Nephron (organoid): ENCODE results near the gene ARHGAP10.

Experiments
- H3K27ac Mint-ChIP-seq, 3 experiments: 2 replicates each; pipeline ENCODE4 v1.8.0; 2020; ENCODE audit warnings: mixed read lengths in 3 of 3, mild to moderate bottlenecking in 2 of 3, moderate library complexity in 1 of 3
- H3K27me3 Mint-ChIP-seq: 2 replicates; pipeline ENCODE4 v1.8.0; 2021; ENCODE audit warnings: low read depth, mild to moderate bottlenecking, moderate library complexity, mixed read lengths
- H3K36me3 Mint-ChIP-seq: 2 replicates; pipeline ENCODE4 v1.8.0; 2020; ENCODE audit warnings: low read depth, mixed read lengths
- H3K4me1 Mint-ChIP-seq: 2 replicates; pipeline ENCODE4 v1.8.0; 2020; ENCODE audit warnings: mixed read lengths
- H3K4me3 Mint-ChIP-seq, 3 experiments: 2 replicates each; pipeline ENCODE4 v1.8.0; 2020; ENCODE audit warnings: mild to moderate bottlenecking in 3 of 3, mixed read lengths in 3 of 3, moderate library complexity in 2 of 3
- H3K9me3 Mint-ChIP-seq: 2 replicates; pipeline ENCODE4 v1.8.0; 2020; ENCODE audit warnings: mixed read lengths
- TF ChIP-seq, protein P1 (sequence below), 3 experiments: fragments of 200-600 bp; sonication (generic); IDR thresholded peaks; one replicate each; pipeline ENCODE4 v1.5.0; 2021; ENCODE audit warnings: antibody characterized with exemption in 3 of 3; ENCODE audit not compliant: unreplicated experiment in 3 of 3

Gene ARHGAP10

DNA sequence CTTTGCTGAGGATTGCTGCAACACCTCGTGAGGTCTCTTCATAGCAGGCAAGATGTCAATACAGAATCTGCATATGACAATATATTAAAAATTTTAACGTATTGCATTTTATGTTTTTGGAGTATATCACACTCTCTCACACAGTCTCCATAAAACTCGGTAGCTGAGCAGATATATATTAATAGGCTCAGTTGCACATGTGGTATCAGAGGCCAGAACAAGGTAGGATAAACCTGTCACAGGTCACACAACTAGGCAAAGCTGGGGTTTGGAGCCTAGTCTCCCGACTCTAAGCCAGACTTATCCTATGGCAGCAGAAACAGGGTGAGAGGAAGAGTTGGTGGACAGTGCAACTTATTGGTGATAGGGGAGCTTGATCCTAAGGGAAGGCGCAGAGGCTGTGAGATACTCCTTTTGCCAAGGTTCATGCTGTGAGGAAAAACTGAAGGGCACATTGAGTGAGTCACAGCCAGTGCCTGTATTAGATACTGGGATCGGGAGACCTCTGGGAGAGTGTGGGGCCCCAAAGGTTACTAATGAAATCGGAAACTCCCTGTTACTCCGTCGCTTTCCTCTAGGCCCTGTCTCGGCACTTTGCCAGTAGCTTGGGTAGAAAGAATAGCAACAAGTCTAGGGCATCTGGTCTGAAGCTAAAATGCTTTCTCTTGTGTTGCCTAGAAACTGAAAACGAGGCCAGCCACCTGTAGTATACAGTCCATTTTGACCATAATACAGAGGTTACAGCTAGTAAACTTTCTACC is 195.7 kb downstream of the ARHGAP10 start:
- Mint-ChIP-seq H3K9me3 (no peaks in the 10 kb centered on the region), H3K27ac (no peak overlapping the region), H3K36me3 (peaks cover 19% of the 10 kb centered on the region), H3K4me3 (no peak overlapping the region), H3K4me1 (no peaks in the 10 kb centered on the region), H3K27me3 (no peaks in the 10 kb centered on the region)
- TF ChIP-seq, protein P1, sequence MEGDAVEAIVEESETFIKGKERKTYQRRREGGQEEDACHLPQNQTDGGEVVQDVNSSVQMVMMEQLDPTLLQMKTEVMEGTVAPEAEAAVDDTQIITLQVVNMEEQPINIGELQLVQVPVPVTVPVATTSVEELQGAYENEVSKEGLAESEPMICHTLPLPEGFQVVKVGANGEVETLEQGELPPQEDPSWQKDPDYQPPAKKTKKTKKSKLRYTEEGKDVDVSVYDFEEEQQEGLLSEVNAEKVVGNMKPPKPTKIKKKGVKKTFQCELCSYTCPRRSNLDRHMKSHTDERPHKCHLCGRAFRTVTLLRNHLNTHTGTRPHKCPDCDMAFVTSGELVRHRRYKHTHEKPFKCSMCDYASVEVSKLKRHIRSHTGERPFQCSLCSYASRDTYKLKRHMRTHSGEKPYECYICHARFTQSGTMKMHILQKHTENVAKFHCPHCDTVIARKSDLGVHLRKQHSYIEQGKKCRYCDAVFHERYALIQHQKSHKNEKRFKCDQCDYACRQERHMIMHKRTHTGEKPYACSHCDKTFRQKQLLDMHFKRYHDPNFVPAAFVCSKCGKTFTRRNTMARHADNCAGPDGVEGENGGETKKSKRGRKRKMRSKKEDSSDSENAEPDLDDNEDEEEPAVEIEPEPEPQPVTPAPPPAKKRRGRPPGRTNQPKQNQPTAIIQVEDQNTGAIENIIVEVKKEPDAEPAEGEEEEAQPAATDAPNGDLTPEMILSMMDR (IDR thresholded peaks at IDR 0.05; ENCODE audit: unreplicated experiment in 3 of 3), result no peak

DNA sequence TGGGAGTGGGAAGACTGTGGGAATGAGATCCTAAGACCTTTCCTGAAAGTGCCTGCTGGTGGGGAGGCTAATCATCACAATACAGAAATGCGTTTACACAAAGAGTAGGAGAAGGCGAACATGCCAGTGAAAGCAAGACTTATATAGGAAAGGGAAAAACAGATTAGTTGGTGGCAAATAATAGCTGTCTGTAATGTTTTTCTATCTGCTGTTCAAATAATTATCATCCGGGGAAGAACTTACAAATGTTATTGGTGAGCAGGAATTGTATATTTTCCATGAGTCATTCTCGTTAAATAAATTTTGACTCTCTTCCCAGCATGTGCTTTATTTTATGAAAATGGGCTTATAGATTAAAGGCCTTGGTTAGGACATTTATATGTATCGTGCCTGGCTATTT is 196.5 kb downstream of the ARHGAP10 start:
- H3K27me3 Mint-ChIP-seq, result no peaks in the 10 kb centered on the region
- TF ChIP-seq, protein P1 (IDR thresholded peaks at IDR 0.05; ENCODE audit: unreplicated experiment in 3 of 3), result no peak
- no peaks in the 10 kb centered on the region for H3K4me1 Mint-ChIP-seq
- no peak overlapping the region for H3K27ac Mint-ChIP-seq
- peaks cover 18% of the 10 kb centered on the region for H3K36me3 Mint-ChIP-seq
- H3K9me3 Mint-ChIP-seq, result no peaks in the 10 kb centered on the region
- H3K4me3 Mint-ChIP-seq, result no peak overlapping the region

DNA sequence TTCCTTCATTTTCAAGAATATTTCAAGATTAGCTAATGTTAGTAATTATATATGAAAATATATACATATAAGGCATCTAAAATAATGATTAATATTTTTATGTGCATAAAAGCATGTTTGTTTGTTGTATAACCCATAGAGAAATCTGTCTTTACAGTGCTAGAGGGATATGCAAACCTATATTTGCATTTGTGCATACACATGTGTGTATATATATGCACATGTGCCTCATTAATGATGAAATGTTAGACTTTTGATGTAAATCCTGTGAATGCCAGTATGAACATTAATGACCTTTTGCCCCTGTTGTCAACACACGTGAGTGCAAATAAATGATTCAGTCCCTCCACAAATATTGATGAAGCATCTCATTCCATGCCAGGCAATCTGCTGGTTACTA is 197.9 kb downstream of the ARHGAP10 start:
- Mint-ChIP-seq H3K27ac (no peak overlapping the region), H3K4me3 (no peak overlapping the region), H3K4me1 (no peaks in the 10 kb centered on the region), H3K36me3 (peaks cover 18% of the 10 kb centered on the region), H3K9me3 (no peaks in the 10 kb centered on the region), H3K27me3 (no peaks in the 10 kb centered on the region)
- TF ChIP-seq, protein P1 (IDR thresholded peaks at IDR 0.05; ENCODE audit: unreplicated experiment in 3 of 3), result no peak

DNA sequence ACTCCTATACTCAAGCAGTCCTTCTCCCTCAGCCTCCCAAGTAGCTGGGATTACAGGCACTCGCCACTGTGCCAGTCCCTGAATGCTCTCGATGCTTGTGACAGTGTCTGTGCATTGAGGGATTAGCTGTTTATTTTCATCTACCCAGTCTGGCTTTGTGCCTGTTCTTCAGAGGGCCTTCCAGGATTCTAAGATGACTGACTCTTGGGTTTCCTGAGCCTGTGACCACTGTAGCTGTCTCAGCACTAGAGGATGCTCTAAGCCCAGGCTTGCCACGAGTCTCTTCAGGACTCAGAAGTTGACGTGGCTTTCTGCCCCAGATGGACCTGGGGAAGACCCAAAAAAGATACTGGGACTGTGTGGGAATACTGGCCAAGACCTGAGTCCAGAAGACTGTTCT is 201.4 kb downstream of the ARHGAP10 start:
- Mint-ChIP-seq H3K4me3 (no peak overlapping the region), H3K27ac (no peak overlapping the region), H3K27me3 (peaks cover 3% of the 10 kb centered on the region), H3K36me3 (peaks cover 24% of the 10 kb centered on the region), H3K4me1 (no peaks in the 10 kb centered on the region), H3K9me3 (no peaks in the 10 kb centered on the region)
- TF ChIP-seq, protein P1 (IDR thresholded peaks at IDR 0.05; ENCODE audit: unreplicated experiment in 3 of 3), result peak in 1 of 3 experiments; percentile 15

DNA sequence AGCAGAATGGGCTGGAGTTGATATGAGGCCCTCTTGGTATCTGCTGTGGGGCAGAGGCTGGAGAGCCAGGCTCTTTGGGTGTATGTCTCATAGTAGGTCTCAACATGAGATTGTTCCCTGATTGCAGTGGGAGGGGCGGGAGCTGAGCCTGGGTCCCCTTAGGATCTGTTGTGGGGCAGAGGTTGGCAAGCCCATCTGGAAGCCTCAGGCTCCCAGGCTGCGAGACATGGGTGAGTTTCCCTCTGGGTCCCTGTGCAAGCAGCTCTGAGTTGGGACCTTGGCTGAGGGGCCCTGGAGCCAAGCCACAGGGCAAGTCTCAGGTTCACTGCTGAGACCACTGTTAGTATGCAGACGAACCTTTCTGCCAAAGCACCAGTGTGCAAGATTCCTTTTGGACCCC is 201.9 kb downstream of the ARHGAP10 start:
- H3K27ac Mint-ChIP-seq, result no peak overlapping the region
- TF ChIP-seq, protein P1 (IDR thresholded peaks at IDR 0.05; ENCODE audit: unreplicated experiment in 3 of 3), result no peak

DNA sequence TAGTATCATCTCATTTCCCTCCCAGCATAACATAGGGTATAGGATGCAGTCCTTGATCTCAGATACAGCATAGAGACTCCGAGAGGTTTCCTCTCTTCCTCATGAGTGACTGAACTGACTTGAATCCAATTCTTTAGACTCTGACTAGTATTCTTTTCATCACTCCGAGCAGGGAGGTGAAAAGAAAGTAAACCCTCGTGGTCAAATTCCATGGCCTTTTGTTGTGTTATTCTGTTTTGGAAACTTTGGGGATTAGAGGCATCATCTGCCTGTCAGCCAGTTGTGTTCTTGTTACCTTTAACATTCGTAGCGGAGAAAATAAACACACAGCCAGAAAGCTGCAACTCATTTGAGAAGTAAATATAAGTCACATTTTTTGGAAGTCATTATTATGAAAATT is 206.6 kb downstream of the ARHGAP10 start:
- no peak overlapping the region for H3K27ac Mint-ChIP-seq
- TF ChIP-seq, protein P1 (IDR thresholded peaks at IDR 0.05; ENCODE audit: unreplicated experiment in 3 of 3), result no peak
- H3K27me3 Mint-ChIP-seq, result peaks cover 3% of the 10 kb centered on the region
- no peaks in the 10 kb centered on the region for H3K9me3 Mint-ChIP-seq
- H3K4me1 Mint-ChIP-seq, result no peaks in the 10 kb centered on the region
- peaks cover 14% of the 10 kb centered on the region for H3K36me3 Mint-ChIP-seq
- H3K4me3 Mint-ChIP-seq, result no peak overlapping the region

More for the DNA sequence above, 201.9 kb downstream of the ARHGAP10 start:
- Mint-ChIP-seq H3K27me3 (peaks cover 3% of the 10 kb centered on the region), H3K4me3 (no peak overlapping the region), H3K4me1 (no peaks in the 10 kb centered on the region), H3K36me3 (peaks cover 24% of the 10 kb centered on the region), H3K9me3 (no peaks in the 10 kb centered on the region)
